ENCODE results near the gene MAP10. TPM values are rescaled to one million over a fixed set of nuclear protein-coding genes. Genes with fewer than 3 reads are reported as not detected.
A peak's percentile ranks its signal among the peaks of the same experiment; 100 is the strongest.

The MAP10 gene
- total RNA-seq, 1 donor from 2014 or later = 3.3 TPM

DNA sequence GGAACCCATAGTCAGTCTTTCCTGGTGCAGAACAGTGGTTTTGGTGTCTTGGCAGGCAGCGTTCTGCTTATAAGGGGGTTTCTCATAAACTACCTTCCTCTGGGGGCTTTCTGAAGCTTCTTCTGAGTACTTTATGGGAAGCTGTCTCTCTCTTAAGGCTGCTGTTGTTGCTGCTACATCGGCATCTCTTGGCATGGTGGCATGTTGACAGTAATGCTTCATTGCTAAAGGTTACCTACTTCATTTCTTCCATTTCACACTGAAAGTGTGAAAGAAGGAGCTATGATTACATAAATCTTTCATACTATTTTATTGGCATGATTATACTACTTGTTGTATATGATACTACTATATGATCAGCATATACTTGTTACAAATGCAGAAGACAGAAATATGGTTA is 6.3 kb upstream of the MAP10 start:
- Mint-ChIP-seq H3K36me3 (no peaks in the 10 kb centered on the region), H3K4me3 (no peak overlapping the region), H3K4me1 (peaks cover 20% of the 10 kb centered on the region), H3K9me3 (peaks cover 2% of the 10 kb centered on the region), H3K27ac (peak overlapping the region; percentile 31), H3K27me3 (ENCODE audit: insufficient read depth, low read depth) (no peaks in the 10 kb centered on the region)
- Histone ChIP-seq H3K36me3 (no peaks in the 10 kb centered on the region), H3K4me2 (no peak overlapping the region), H3F3A (ENCODE audit: low read depth) (no peaks in the 10 kb centered on the region), H3K9ac (no peak overlapping the region), H4K20me1 (ENCODE audit: low read depth) (no peaks in the 10 kb centered on the region), H3K27me3 (no peaks in the 10 kb centered on the region), H2AFZ (replicated peaks) (no peak overlapping the region), H3K4me1 (peaks cover 7% of the 10 kb centered on the region), H3K79me2 (ENCODE audit: low read depth) (no peaks in the 10 kb centered on the region), H3K27ac (no peak overlapping the region), H3K9me3 (ENCODE audit: low read depth) (no peaks in the 10 kb centered on the region), H3K4me3 (no peak overlapping the region)
- DNase-seq (ENCODE audit: low spot score) = no peak
- TF ChIP-seq, protein P1, sequence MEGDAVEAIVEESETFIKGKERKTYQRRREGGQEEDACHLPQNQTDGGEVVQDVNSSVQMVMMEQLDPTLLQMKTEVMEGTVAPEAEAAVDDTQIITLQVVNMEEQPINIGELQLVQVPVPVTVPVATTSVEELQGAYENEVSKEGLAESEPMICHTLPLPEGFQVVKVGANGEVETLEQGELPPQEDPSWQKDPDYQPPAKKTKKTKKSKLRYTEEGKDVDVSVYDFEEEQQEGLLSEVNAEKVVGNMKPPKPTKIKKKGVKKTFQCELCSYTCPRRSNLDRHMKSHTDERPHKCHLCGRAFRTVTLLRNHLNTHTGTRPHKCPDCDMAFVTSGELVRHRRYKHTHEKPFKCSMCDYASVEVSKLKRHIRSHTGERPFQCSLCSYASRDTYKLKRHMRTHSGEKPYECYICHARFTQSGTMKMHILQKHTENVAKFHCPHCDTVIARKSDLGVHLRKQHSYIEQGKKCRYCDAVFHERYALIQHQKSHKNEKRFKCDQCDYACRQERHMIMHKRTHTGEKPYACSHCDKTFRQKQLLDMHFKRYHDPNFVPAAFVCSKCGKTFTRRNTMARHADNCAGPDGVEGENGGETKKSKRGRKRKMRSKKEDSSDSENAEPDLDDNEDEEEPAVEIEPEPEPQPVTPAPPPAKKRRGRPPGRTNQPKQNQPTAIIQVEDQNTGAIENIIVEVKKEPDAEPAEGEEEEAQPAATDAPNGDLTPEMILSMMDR (IDR thresholded peaks at IDR 0.05) = no peak
- TF ChIP-seq EZH2phosphoT487 (IDR thresholded peaks at IDR 0.05) (no peak), EZH2 (IDR thresholded peaks at IDR 0.05) (no peak)

DNA sequence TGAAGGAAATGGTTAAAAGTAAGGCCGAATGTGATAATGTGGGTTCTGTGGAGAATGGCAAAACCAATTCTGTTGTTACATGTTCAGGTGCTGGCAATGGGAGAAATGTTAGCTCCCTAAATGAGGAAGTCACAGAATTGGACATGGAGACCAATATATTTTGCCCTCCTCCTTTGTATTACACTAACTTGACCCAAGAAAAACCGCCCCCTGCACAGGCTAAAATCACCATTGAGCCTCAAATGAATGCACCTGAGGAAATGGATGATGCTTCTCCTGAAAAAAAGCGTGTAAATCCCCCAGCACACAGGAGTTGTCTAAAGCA is 932 bp downstream of the MAP10 start:
- no peak overlapping the region for H3K27ac ChIP-seq

DNA sequence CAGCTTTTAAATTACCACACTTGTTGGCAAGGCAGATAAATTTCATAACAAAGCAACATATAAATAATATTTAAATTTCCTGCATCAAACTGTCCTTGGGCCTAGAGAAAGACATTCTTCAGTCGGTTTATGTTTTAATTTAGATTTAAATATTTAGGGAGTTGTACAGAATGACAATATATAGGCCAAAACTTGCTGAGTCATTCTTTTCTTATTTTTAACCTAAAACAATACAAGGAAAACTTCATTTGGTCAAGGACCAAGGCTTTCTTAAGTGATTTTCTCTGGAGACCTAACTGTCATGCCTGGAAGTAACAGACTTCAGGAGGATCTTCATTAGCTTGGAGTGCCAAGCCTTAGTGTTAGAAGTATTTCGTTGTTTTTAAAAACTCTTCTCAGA is 5.6 kb downstream of the MAP10 start:
- Mint-ChIP-seq H3K27ac (no peak overlapping the region), H3K36me3 (no peaks in the 10 kb centered on the region), H3K4me1 (peaks cover 8% of the 10 kb centered on the region)

More for the DNA sequence above, 932 bp downstream of the MAP10 start:
- Histone ChIP-seq H3K36me3 (no peaks in the 10 kb centered on the region), H3K4me2 (peak overlapping the region; percentile 85), H3K79me2 (ENCODE audit: low read depth) (no peaks in the 10 kb centered on the region), H3F3A (ENCODE audit: low read depth) (peaks cover 6% of the 10 kb centered on the region), H3K27me3 (no peaks in the 10 kb centered on the region), H4K20me1 (ENCODE audit: low read depth) (no peaks in the 10 kb centered on the region), H3K4me1 (peaks cover 5% of the 10 kb centered on the region), H3K9ac (peak overlapping the region; percentile 55), H2AFZ (replicated peaks) (no peak overlapping the region), H3K4me3 (peak overlapping the region; percentile 67), H3K9me3 (ENCODE audit: low read depth) (no peaks in the 10 kb centered on the region)
- TF ChIP-seq EZH2 (IDR thresholded peaks at IDR 0.05) (no peak), EZH2phosphoT487 (IDR thresholded peaks at IDR 0.05) (no peak)
- TF ChIP-seq, protein P1 (IDR thresholded peaks at IDR 0.05) = no peak
- no peak for DNase-seq (ENCODE audit: low spot score)
- H3K27me3 Mint-ChIP-seq (ENCODE audit: insufficient read depth, low read depth) = peaks cover 4% of the 10 kb centered on the region
- H3K4me3 Mint-ChIP-seq = no peak overlapping the region
- peaks cover 4% of the 10 kb centered on the region for H3K4me1 Mint-ChIP-seq
- peaks cover 11% of the 10 kb centered on the region for H3K9me3 Mint-ChIP-seq
- peaks cover 2% of the 10 kb centered on the region for H3K36me3 Mint-ChIP-seq
- H3K27ac Mint-ChIP-seq = no peak overlapping the region

More for the DNA sequence above, 5.6 kb downstream of the MAP10 start:
- Histone ChIP-seq H2AFZ (replicated peaks) (no peak overlapping the region), H3K4me2 (no peak overlapping the region), H3K36me3 (no peaks in the 10 kb centered on the region), H3K27me3 (no peaks in the 10 kb centered on the region), H3K9me3 (ENCODE audit: low read depth) (no peaks in the 10 kb centered on the region), H3K9ac (no peak overlapping the region), H3K27ac (no peak overlapping the region), H3K4me3 (no peak overlapping the region), H4K20me1 (ENCODE audit: low read depth) (no peaks in the 10 kb centered on the region), H3F3A (ENCODE audit: low read depth) (no peaks in the 10 kb centered on the region), H3K79me2 (ENCODE audit: low read depth) (no peaks in the 10 kb centered on the region), H3K4me1 (peaks cover 5% of the 10 kb centered on the region)
- no peak for DNase-seq (ENCODE audit: low spot score)
- TF ChIP-seq EZH2phosphoT487 (IDR thresholded peaks at IDR 0.05) (no peak), EZH2 (IDR thresholded peaks at IDR 0.05) (no peak)
- TF ChIP-seq, protein P1 (IDR thresholded peaks at IDR 0.05) = no peak
- no peaks in the 10 kb centered on the region for H3K27me3 Mint-ChIP-seq (ENCODE audit: insufficient read depth, low read depth)
- peaks cover 2% of the 10 kb centered on the region for H3K9me3 Mint-ChIP-seq
- no peak overlapping the region for H3K4me3 Mint-ChIP-seq

All from neural progenitor cell (in vitro differentiated cells).